ENCODE results near the gene MUL1.

MUL1 gene

DNA sequence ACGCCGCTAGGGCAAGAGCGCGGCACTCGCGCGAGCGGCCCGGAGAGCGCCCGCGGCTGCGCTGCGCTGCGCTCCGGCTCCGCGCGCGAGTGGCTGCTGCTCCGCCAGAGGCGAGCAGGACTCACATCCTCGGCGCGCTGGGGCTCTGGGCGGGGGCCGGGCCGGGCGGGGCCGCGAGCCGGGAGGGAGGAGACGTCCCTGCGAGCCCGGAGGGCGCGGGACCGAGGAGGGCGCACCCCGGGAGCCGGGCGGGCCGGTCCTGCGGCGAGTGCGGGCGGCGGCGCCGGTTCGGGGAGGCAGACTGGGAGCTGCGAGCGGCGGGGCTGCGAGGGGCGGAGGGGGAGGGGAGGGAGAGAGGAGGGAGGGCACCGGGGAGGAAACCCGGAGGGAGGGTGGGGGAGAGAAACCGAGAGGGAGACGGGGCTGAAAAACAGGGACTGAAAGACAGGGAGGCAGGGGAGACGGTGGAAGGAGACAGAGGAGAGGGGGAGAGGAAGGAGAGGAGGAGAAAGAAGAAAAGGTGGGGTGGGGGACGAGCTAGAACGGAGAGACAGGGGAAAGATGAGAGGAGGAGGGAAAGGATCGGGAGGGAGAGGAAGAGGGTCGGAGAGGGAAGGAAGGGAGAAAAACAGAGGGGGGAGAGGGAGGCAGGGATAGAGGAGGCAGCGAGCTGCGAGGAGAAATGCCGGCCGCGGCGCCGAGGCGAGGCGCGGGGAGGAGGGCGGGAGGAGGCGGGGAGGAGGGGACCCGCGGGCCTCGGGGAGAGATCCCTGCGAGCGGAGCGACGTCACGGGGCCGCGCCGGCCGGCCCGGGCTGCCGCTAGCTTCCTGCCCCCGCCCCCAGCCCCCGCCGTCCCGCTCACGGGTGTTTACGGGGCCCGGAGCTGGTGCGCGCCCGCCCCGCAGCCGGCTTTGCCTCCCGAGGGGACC is 22.2 kb downstream of the MUL1 start, which contains the start of gene CAMK2N1:
CAMK2N1 (minus strand) TSS at position 684 of the 930 bp plus-strand sequence. CDS start 831 bp downstream, outside the sequence.
- DNase-seq (ENCODE audit: low read depth): peak; percentile 73

DNA sequence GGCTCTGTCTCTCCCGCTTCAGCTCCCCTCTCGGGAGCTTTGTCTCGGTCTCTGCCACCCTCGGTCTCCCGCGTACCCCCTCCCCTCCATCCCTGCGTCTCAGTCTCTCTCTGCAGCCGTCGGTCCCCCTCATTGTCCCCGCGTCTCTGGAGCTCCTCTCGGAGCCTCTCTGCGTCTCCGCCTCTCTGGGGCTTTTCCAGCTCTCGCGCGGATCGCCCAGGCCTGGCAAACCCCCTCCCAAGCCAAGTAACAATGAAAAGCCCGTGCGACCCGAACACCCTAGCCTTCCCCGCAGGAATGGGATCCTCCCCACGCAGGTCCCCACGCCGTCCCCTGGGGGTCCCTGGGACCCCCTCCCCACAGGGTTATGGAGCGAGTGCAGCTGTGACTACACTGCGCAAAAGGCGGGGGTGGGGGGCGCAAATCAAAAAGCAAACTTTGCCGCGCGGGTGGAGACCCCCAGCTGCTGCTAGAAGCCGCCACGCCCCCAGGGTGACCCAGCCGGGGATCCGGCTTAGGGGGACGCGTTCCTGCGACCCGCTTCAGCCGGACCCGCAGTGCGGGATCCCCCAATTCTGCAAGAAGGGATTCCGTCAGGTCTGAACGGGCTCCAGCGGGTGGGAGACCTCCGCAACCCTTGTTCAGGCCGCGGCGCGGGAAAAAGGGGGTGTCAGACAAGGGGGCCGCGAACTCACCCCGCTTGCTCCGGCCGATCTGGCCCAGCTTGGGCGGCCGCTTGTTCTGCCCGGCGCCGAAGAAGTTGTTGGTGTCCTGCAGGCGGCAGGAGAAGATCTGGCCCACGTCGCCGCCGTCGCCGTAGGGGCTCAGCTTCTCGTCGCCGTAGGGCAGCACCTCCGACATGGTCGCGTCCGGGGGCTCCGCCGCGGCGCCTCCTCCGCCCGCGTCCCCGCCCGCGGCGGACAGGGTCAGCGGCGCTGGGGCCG is 23.2 kb downstream of the MUL1 start:
- no peak for DNase-seq (ENCODE audit: low read depth)

DNA sequence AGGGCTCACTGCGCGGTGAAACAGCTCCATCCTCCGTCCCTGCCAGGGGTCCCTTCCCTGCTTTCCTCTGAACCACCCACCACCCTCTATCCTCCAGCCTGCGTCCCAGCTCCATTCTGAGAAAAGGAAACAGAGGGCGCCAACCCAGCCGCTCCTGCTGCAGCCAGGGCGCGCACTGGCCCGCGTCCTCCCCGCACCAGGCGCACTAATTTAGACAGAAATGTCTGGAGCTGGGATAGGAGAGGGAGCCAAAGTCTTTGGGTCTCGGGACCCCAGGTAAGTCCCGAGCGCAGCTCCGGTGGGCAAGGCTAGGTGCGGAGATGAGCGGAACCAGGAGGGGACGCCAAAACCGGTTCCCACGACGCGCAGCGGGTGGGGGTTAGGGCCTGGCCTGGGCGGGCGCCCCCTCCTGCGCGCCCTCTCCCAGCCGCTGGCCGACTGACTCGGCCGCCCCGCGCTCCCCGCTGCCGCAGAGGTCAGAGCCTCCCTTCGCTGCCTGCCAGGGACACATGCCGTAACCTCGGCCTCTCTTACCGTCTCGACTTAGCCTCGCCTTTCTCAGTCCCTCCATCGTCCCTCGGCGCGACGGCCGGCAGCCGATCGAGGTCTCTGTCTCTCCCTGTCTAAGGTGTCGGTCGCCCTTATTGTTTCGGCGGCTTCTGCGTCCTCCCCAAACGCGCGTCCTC is 24.0 kb downstream of the MUL1 start:
- DNase-seq (ENCODE audit: low read depth): peak; percentile 35

DNA sequence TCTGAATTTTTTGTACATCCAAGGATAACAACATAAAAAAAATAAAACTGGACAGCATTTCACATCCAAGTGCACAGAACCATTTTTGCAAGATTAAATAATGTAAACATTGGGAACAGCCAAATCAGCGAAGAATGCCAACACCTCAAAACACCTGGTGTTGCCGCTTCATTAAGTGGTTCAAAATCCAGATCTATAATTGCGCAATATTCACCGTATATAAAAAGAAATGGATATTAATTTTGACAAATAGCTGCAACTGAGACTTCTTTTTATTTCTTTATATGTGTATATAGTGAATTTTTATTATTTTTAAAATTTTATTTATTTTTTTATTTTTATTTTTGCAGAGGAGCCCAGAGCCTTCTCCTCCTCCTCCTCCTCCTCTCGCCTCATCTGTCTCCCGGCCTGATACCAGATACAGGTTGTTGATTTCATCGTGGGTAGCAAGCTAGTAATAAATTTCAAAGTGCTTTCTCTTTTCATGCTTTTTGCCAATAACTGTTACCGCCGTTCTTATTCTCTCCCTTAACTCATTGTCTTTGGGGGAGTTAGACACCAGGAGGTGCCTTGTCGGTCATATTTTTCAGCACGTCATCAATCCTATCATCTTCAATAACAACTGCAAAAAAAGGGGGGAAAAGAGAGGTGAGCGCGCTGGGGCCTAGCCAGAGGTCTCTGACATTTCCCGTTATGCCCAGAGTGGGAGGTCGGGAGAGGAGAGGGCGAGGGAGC is 24.7 kb downstream of the MUL1 start:
- no peak for DNase-seq (ENCODE audit: low read depth)

DNA sequence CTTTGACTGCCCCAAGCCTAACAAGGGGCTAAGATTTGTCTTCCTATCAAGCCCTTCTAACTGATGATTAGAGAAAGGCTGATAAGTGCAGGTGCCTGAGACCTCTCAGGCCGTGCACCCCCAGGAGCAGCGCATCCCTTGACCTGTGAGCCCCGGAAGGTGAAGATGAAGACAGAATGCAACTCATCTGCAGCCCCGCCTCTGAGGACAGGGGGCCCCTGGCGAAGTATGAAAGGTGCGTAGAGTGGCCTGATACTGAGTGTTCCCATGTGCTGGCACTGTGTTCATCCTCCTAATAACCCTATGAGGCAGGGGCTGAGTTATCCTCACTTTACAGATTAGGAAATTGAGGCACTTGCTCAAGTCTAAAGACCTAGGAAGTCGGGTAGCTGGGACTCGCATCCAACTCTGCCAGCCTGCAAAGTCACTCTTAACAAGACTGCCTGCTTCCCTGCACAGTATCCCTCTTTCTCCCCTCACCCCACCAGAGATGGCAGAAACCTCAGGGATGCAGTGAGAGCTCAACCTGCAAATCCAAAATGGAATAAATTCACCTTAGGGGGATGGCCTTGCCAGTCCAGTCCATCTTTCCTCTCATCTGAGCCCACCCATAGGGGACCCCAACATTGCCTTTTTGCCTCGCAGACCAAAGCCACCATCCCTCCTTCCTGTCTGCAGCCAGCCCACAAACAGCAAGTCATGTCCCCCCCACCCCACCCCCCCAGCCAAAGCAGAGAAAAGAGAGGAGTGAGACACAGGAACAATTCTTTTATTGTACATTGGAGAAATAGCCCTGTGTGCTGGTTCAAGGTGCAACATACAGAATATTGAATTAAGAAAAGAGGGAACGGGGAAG is 26.1 kb downstream of the MUL1 start:
- no peak for DNase-seq (ENCODE audit: low read depth)

DNA sequence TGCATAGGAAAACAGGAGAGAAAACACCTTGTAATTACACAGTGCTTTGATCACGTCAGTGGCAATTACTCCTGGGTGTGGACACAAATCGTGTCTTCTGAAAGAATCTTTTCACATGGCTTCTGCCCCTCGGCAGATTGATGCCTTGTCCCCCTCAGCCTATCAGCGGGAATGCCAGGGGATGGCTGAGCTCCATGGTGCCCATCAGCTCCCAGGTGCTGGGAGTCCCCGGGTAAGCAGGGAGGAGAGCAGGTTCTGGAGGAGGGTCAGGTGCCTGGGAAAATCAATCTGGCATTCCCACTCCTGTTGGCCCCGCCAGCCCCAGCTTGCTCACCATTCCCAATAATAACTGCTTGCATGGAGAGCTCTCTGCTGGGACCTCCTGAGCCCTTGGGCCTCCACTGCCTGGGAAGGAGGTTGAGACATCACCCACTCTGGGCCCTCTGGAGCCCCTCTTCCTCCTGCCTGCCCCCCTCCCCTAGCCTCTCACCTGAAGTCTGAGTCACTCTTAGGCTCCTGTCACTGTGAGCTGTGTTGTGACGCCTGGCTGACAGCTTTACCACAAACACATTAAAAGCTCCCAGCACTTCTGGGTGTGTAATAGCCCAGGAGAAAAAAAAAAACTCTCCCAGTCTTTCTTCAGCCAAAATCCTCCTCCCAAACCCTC is 26.9 kb downstream of the MUL1 start:
- DNase-seq (ENCODE audit: low read depth): no peak

DNA sequence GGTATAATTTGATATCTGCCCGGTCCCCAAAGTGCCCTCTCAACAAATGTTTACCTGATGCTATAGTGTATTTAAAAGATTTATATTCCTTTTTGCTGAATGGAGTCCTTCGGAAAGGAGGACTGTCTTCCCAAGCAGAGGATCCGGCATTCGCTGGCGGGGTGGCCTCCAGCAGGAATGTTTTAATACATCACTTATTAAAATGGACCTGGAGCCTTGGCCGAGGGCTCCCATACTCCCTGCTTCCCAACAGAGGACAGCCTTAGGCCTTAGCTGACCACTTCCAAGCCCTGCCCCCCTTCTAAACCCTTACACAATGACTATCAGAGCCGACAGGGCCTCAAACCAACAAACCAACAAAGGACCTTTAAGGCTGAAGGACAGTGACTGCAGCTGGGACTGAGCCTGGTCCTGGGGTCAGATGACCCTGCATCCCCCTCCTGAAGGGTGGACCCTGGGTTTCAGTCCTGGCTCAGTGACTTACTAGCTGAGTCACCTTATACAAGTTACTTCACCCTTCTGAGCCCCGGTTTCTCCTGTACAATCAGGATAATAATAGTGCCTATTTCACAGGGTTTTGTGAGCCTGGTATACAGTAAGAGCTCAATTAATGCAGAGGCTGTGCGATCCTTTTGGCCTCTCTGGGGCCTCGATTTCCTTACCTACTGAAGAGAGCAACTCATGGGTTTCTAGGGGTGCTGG is 27.6 kb downstream of the MUL1 start:
- no peak for DNase-seq (ENCODE audit: low read depth)

DNA sequence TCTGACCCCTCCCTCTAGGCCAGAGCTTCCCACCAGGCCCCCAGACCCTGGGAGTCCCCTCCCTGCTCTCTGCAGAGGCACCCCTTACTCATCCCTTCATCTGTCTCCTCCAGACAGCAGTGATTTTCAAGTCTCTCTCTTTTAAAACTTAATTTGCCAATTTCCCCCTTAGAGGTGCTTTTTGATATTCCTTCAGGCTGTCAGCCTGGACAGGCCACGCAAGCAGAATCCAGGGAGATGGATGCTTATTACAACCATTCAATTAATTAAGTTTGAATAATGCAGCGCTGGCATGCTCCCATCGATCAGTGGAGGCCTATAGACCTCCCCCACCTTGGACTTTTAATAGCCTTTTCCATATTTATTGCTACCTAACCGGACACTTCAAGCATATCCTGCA is 28.1 kb downstream of the MUL1 start:
- DNase-seq (ENCODE audit: low read depth): no peak

DNA sequence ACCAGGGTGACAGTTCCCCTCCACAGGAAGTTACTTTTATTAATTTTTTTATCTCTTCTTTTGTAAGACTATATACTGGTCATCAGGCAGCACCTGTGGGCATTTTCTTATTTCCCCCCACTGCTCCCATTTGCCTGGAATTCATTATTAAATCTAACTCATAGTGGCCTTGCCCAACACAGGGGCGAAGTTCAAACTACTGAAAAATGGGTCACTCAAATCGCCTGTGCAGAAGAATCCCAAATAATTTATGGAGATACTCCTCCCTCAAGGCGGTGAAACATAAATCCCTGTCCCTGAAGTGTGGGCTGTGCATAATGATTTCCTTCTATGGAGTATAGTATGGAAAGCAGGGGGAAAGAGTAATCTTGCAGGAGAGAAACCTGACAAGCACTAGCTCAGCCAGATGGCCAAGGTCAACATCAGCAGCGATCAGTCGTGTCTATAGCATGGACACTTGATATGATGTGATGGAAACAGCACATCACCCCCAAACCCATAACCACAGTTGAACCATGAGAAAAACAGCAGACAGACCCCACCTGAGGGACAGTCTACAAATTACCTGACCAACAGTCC is 29.8 kb downstream of the MUL1 start:
- DNase-seq (ENCODE audit: low read depth): no peak

DNA sequence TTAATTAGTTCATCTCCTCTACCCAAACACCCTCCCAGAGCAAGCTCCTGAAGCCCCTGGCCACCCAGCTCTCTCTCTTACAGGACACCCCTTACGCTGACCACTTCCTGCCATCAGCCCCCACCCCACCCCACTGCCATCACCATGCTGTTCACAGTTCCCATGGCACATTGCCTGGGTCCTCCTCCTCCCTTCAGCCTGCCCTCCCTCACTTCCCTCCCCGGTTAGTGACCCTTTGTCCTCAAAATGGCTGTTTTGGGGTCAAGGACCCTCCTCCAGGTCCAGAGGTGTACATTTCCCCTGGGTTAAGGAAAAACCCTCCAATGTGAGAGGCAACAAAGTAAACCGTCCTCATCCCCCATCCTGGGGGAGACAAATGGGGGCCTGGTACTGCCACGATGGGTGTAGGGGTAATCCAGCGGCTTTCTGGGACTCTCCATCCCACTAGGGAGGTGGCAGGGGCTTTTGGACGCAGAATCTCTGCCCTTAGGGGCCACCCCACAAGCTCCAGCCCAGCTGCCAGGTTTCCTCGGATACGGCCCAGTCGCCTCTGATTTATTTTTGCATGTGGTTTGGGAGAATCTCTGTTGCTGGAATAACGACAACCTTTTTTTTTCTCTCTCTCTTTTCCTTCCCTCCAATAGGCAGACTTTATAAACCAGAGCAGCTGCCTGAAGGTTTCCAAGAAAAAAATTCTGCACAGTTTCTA is 30.4 kb downstream of the MUL1 start:
- DNase-seq (ENCODE audit: low read depth): peak; percentile 56

DNA sequence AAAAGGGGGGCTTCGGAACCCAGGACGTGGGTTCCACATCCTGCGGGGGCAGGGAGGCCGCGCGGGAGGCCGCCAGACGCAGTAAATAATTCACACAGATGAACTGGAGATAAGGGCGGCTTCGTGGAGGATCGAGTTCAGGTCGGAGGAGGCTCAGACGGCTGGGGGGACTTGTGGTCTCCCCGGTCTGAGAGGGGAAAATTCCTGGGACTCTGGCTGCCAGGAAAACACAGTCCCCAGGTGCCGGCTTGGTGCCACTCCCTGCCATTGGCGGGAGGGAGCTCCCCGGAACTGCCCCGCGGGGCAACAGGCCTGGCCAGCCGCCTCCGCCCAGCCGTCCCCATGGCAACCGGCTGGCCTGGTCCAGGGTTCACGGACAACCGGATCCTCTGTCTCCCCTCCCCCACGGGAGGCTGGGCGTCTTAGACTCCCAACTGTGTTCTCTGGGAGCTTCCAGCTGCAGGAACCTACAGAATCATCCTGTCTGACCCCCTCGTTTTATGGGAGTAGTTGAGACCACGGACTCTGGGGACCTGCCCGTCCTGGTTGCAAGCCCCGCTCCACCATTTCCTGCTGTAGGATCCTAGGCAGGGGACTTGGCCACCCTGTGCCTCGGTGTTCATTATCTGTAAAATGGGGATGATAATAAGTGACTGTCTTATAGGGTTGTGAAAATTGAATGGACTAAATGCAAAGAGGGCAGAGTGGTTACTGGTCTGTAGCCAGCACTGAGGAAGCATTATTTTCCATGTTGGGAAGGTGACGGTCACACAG is 31.5 kb downstream of the MUL1 start:
- peak; percentile 62 for DNase-seq (ENCODE audit: low read depth)

DNA sequence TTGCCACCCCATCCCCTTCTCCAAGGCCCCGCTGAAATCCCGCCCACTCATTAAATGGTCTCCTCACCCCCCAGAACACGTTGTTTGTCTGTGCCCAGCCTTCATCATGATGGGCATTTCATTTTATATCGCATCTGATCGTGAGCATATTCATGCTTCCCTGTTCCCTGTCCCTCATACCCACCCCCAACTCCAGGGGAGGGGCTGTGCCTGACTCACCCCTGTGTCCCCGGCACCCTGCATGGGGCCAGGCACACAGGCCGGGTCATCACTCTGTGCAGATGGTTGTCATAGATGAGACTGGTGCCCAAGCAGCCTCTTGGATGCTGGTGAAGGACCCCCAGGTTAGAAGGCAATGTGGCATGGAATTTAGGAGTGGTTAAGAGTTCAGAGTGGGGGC is 33.0 kb downstream of the MUL1 start:
- DNase-seq (ENCODE audit: low read depth): no peak

DNA sequence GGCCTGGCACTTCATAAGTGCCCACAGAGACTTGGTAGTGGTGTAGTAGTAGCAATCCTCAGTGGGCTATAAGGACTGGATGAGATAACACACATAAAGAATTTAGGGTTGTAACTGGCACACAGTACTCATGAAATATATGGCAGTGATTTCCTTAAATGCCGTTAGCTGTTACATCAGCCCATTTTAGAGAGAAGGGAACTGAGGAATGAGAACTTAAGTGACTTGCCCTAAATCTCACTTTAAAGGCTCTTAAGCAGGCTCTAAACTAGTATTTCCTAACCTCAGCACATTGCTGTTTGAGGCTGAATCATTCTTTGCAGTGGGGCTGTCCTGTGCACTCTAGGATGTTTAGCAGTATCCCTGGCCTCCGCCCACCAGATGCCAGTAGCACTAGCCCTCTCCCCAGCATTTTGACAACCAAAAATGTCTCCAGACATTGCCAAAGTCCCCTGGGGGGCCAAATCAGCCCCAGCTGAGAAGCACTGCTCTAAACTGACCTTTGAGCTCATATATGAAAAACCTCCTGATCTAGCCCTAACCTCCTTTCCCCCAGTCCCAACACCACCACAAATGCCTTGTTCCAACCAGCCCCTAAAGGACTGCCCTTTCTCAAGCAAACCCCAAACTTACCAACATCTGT is 33.5 kb downstream of the MUL1 start:
- DNase-seq (ENCODE audit: low read depth): peak; percentile 49

DNA sequence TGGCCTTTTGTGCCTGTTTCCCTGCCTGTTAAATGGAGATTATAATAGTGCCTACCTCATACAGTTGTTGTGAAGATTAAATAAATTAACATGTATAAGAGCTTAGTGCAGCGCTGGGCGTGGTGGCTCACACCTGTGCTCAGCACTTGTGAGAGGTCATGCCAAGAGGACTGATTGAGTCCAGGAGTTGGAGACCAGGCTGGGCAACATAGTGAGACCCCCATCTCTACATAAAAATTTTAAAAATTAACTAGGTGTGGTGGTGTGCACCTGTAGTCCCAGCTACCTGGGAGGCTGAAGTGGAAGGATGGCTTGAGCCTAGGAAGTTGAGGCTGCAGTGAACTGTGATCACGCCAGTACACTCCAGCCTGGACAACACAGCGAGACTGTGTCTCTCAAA is 34.1 kb downstream of the MUL1 start:
- no peak for DNase-seq (ENCODE audit: low read depth)

DNA sequence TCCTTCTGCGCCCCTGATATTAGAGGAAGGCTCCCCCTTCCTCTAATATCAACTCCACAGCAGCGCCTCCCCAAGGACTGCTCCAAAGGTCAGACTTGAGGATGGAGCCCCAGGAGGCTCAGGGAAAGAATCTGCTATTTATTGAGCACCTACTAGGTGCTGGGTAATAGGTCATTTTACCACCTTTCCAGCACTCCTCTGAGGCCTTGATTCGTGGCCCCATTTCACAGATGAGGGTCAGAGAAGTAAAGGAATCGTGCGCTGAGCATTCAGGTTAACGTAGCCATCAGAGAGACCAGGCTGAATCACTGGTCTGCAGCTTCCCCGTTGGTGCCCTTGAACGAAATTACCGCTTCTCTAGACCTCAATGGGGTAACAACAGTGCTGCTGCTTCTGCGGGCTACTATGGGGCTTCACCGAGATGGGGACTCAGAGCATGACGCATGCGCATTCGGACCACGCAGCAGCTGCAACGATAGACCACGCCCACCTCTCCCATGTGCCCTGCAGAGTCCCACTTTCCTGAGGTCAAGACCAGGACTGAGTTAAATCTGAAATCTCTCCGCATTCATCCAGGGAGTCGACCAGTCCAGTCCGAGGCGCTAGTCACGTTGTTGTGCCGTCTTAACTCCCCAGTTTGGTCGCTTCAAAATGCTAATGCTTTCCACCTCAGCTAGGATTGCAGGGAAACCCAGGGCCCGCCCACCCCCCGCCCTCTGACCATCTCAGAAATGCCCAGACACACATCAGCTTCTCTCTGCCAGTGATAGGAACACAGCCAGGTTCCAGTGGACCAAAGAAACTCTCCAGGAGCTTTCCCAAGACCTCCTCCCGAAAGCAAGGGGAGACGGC is 34.9 kb downstream of the MUL1 start:
- peak; percentile 67 for DNase-seq (ENCODE audit: low read depth)

DNA sequence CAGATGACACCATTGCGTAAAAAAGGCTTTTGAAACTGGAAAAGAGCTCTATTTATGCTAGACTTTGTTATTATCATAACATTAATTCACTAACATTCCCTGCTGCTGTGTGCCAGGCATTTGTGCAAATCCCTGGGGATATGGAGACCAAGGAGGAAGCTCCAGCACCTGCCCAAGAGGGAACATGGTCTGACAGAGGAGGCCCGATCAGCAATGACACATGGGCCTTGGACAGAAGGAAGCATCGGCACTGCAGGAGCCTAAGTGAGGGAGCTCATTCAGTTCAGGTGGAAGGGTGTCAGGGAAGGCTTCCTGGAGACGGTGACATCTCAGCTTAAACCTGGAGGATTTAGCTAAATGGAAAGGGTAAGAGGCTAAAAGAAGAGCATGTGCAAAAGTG is 35.8 kb downstream of the MUL1 start:
- DNase-seq (ENCODE audit: low read depth): no peak
